Spleen (tissue), 11 donors: ENCODE results near the gene CLPSL1. TPM values are rescaled to one million over a fixed set of nuclear protein-coding genes. Genes with fewer than 3 reads are reported as not detected.

Experiments used
- DNase-seq: peaks from one replicate; pipeline ENCODE4 v3.0.0-alpha.2; 2020
- H3K27ac ChIP-seq, 8 donors: fragments of 200-600 bp; sonication (generic) in 7 of 8; 1 replicate in 4 of 8; 2 replicates in 4 of 8; pipeline versions ENCODE4 v1.5.0 to v1.8.0; 2016 to 2021; ENCODE audit warnings: inconsistent platforms in 4 of 8, mild to moderate bottlenecking in 4 of 8, moderate library complexity in 1 of 8
- H3K27me3 ChIP-seq, 7 donors: fragments of 200-600 bp; sonication (generic) in 6 of 7; replicated peaks in 1 of 7; 1 replicate in 4 of 7; 2 replicates in 3 of 7; pipeline versions ENCODE4 v1.5.0 to v1.8.0; 2016 to 2021; ENCODE audit warnings: inconsistent platforms in 3 of 7, mild to moderate bottlenecking in 1 of 7
- H3K36me3 ChIP-seq, 6 donors: fragments of 200-600 bp; sonication (generic) in 5 of 6; 1 replicate in 4 of 6; 2 replicates in 2 of 6; pipeline versions ENCODE4 v1.5.0 to v1.8.0; 2016 to 2021; ENCODE audit warnings: inconsistent platforms in 2 of 6
- H3K4me1 ChIP-seq, 6 donors: fragments of 200-600 bp; sonication (generic) in 5 of 6; 1 replicate in 3 of 6; 2 replicates in 3 of 6; pipeline versions ENCODE4 v1.5.0 to v1.8.0; 2016 to 2021; ENCODE audit warnings: inconsistent platforms in 3 of 6
- H3K4me3 ChIP-seq, 8 donors: fragments of 200-600 bp; sonication (generic) in 7 of 8; 1 replicate in 4 of 8; 2 replicates in 4 of 8; pipeline versions ENCODE4 v1.5.0 to v1.8.0; 2016 to 2021; ENCODE audit warnings: inconsistent platforms in 4 of 8, mild to moderate bottlenecking in 4 of 8, moderate library complexity in 2 of 8
- H3K9me3 ChIP-seq, 8 donors: fragments of 200-600 bp; sonication (generic) in 7 of 8; 1 replicate in 4 of 8; 2 replicates in 4 of 8; pipeline versions ENCODE4 v1.5.0 to v1.8.0; 2016 to 2021; ENCODE audit warnings: inconsistent platforms in 4 of 8
- POLR2A ChIP-seq, 3 donors: fragments of 450-650 bp; IDR thresholded peaks; one replicate each; pipeline ENCODE4 v1.5.1; 2017; ENCODE audit warnings: antibody characterized with exemption in 3 of 3, mild to moderate bottlenecking in 1 of 3
- POLR2AphosphoS5 ChIP-seq, 3 donors: sonication (generic); formaldehyde crosslinking; IDR thresholded peaks; one replicate each; pipeline ENCODE4 v1.5.1; 2017; ENCODE audit warnings: antibody characterized with exemption in 3 of 3
- WGBS, 5 donors: extraction: QIAGEN DNeasy Blood & Tissue Kit in 3 of 5; methylation state at CpG; one replicate each; pipeline versions ENCODE4 v1.1.5 to v1.1.7; 2013 to 2018; 5-methylcytosine and 5-hydroxymethylcytosine counted together
- intact Hi-C: fragments of 100-400 bp; cut with DNase I; formaldehyde crosslinking; loops from one replicate; pipeline ENCODE4 v1.15.0; 2023; ENCODE audit warnings: low total_unique reads
- polyA plus RNA-seq, 3 donors: library from polyadenylated mRNA; stranded (reverse); fragments of 200-250 nt; gene quantifications; one replicate each; pipeline ENCODE4 v1.2.1, GENCODE V29; 2013
- total RNA-seq, 7 donors: library from RNA; depleted of rRNA in 3 of 7; stranded (reverse); fragments of >200 nt in 3 of 7; fragmentation: NEBNext Ultra II Directional in 4 of 7; extraction: Animal tissue kit (Norgen Biotek cat#: 25700) in 4 of 7; gene quantifications; one replicate each; pipeline versions ENCODE4 v1.1.0 to v1.2.1, GENCODE V29; 2016 to 2021
- TF ChIP-seq, protein P1 (sequence below), 11 experiments: fragments of 200-600 bp in 7 of 11; fragments of 450-650 bp in 4 of 11; sonication (generic) in 4 of 11; IDR thresholded peaks in 8 of 11; conservative IDR thresholded peaks in 3 of 11; 1 replicate in 7 of 11; 2 replicates in 4 of 11; pipeline versions ENCODE4 v1.4.0 to v1.8.0; 2016 to 2021; ENCODE audit warnings: antibody characterized with exemption in 11 of 11, inconsistent platforms in 4 of 11, mild to moderate bottlenecking in 1 of 11
- donor health status: healthy with polysubstance abuse.
- donor health status: DM: no; HTN: no; CAD: no; lungs with moderate emphysema.
- donor health status: DM: no; HTN: no; CAD: no.
- donor health status: Bipolar disorder and iron deficiency.
- donor health status: healthy.
- donor health status: DM: no; HTN: no; CAD: no.
- donor health status: DM: yes; HTN: yes; CAD: no.

Gene CLPSL1
- total and polyA plus RNA-seq, 10 donors, result not detected

GRCh38 chr6:35823601-35824000 lies 42.8 kb downstream of the CLPSL1 start:
- Histone ChIP-seq H3K27me3 (peaks cover 0 to 7% (median 0%) of the 10 kb centered on the region in 7 donors), H3K4me3 (no peak overlapping the region), H3K9me3 (no peaks in the 10 kb centered on the region), H3K36me3 (no peaks in the 10 kb centered on the region), H3K4me1 (no peaks in the 10 kb centered on the region), H3K27ac (no peak overlapping the region)
- TF ChIP-seq POLR2A (IDR thresholded peaks at IDR 0.05), result no peak
- no peak for TF ChIP-seq POLR2AphosphoS5 (IDR thresholded peaks at IDR 0.05)
- TF ChIP-seq, protein P1, sequence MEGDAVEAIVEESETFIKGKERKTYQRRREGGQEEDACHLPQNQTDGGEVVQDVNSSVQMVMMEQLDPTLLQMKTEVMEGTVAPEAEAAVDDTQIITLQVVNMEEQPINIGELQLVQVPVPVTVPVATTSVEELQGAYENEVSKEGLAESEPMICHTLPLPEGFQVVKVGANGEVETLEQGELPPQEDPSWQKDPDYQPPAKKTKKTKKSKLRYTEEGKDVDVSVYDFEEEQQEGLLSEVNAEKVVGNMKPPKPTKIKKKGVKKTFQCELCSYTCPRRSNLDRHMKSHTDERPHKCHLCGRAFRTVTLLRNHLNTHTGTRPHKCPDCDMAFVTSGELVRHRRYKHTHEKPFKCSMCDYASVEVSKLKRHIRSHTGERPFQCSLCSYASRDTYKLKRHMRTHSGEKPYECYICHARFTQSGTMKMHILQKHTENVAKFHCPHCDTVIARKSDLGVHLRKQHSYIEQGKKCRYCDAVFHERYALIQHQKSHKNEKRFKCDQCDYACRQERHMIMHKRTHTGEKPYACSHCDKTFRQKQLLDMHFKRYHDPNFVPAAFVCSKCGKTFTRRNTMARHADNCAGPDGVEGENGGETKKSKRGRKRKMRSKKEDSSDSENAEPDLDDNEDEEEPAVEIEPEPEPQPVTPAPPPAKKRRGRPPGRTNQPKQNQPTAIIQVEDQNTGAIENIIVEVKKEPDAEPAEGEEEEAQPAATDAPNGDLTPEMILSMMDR (IDR thresholded peaks at IDR 0.05 in 8 of 11, conservative IDR thresholded peaks at IDR 0.05 in 3 of 11), result no peak
- no peak for DNase-seq
- intact Hi-C loops, result no loop called here
- 78 to 93% (median 88%) methylated on average over 2 of the region's 2 CpGs for WGBS, 5 donors

DNA sequence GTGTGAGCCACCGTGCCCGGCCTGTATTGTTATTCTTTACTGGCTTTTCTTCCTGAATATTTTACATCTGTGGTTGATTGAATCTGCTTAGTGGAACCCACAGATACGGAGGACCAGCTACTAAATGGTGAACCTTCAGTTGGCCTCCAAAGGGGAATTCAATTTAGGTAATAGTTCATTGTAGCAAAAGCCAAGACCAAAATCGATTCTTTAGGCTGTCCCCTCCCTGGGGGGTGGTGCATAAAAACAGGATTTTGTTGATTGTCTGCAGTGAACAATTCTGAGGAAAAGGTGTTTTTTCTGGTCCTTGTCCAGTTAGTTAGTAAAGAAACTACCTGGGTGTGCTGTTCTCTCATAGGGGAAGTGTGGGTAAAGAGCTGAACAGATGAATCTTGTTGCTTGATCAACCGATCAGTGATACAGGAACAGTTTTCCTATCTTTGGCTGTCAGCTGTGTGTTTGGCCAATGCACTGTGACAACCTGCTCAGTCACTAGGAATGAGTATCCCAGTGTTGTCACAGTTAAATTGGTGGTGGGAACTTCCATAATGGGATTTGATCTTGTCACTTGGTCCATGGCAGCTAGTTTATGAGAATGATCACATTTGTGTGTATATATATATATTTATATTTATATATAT lies 43.9 kb downstream of the CLPSL1 start:
- intact Hi-C loops, result no loop called here

GRCh38 chr6:35829306-35829705 lies 48.5 kb downstream of the CLPSL1 start:
- intact Hi-C loops, result no loop called here
- H3K4me1 ChIP-seq, result peaks cover 0 to under 1% (median 0%) of the 10 kb centered on the region in 6 donors
- TF ChIP-seq POLR2A (IDR thresholded peaks at IDR 0.05), result no peak
- no peak overlapping the region for H3K4me3 ChIP-seq
- no peak for DNase-seq
- H3K9me3 ChIP-seq, result peaks cover 0 to 4% (median 0%) of the 10 kb centered on the region in 8 donors
- no peak overlapping the region for H3K27ac ChIP-seq
- H3K27me3 ChIP-seq, result peaks cover 0 to 7% (median 0%) of the 10 kb centered on the region in 7 donors
- WGBS, 5 donors, result 92 to 98% (median 97%) methylated on average over 5 of the region's 5 CpGs
- H3K36me3 ChIP-seq, result peaks cover 0 to 14% (median 5%) of the 10 kb centered on the region in 6 donors

More for the DNA sequence above, 43.9 kb downstream of the CLPSL1 start:
- peaks cover 0 to 7% (median 0%) of the 10 kb centered on the region in 7 donors for H3K27me3 ChIP-seq
- no peak for TF ChIP-seq POLR2AphosphoS5 (IDR thresholded peaks at IDR 0.05)
- no peak for TF ChIP-seq POLR2A (IDR thresholded peaks at IDR 0.05)
- TF ChIP-seq, protein P1 (IDR thresholded peaks at IDR 0.05 in 8 of 11, conservative IDR thresholded peaks at IDR 0.05 in 3 of 11), result no peak
- H3K4me1 ChIP-seq, result no peaks in the 10 kb centered on the region
- no peaks in the 10 kb centered on the region for H3K36me3 ChIP-seq
- H3K27ac ChIP-seq, result no peak overlapping the region
- DNase-seq, result no peak
- 78 to 82% (median 79%) methylated on average over 5 of the region's 5 CpGs for WGBS, 5 donors
- H3K9me3 ChIP-seq, result peaks cover 0 to 4% (median 0%) of the 10 kb centered on the region in 8 donors
- H3K4me3 ChIP-seq, result no peak overlapping the region

DNA sequence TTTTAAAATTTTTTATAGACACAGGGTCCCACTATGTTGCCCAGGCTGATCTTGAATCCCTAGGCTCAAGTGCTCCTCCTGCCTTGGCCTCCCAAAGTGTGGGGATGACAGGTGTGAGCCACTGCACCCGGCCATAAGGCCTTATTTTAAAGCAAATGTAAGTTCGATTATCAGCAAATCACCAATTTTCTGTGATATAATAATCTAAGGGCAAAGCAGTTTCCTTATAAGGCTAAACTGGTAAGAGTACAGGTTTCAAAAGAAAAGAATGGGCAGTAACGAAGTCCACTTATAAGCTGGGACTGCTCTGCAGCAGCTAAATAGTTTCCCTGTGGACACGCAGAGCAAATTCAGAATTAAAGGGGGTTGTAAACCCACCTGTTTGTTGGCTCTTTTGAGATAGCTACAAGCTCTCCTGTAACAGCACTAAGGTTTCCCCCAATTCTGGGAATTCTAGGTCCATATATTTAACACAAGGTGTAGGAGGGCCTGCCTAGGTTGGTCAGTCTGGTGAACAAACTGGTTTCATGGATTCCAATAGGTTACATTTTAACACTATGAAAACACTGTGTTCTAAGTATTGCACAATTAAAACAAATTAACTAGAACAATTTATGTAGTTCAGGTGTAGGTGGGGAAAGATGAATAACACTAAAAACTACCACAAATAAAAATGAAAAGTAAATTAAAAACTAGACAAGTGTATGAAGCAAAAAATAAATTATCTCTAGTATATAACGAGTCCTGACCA lies 50.6 kb downstream of the CLPSL1 start:
- intact Hi-C loops, result no loop called here
- H3K27ac ChIP-seq, result no peak overlapping the region
- peaks cover 0 to 13% (median 0%) of the 10 kb centered on the region in 6 donors for H3K4me1 ChIP-seq
- H3K27me3 ChIP-seq, result peaks cover 0 to under 1% (median 0%) of the 10 kb centered on the region in 7 donors
- peaks cover 0 to 4% (median 0%) of the 10 kb centered on the region in 8 donors for H3K9me3 ChIP-seq
- WGBS, 5 donors, result 89 to 96% (median 95%) methylated on average over 5 of the region's 5 CpGs
- DNase-seq, result no peak
- TF ChIP-seq, protein P1 (IDR thresholded peaks at IDR 0.05 in 8 of 11, conservative IDR thresholded peaks at IDR 0.05 in 3 of 11), result no peak
- TF ChIP-seq POLR2A (IDR thresholded peaks at IDR 0.05), result no peak
- no peak for TF ChIP-seq POLR2AphosphoS5 (IDR thresholded peaks at IDR 0.05)
- no peak overlapping the region for H3K4me3 ChIP-seq
- H3K36me3 ChIP-seq, result peaks cover 0 to 35% (median 18%) of the 10 kb centered on the region in 6 donors
